Measurements from ENCODE around the gene CLCN6.

- TF ChIP-seq CEBPB (IDR thresholded peaks at IDR 0.05) (no peak), CREB1 (IDR thresholded peaks at IDR 0.05; ENCODE audit: low read depth) (no peak), EGR1 (IDR thresholded peaks at IDR 0.05) (no peak), TAF1 (IDR thresholded peaks at IDR 0.05; ENCODE audit: low read depth) (no peak), EP300 (IDR thresholded peaks at IDR 0.05; ENCODE audit: borderline replicate concordance) (no peak), TEAD4 (IDR thresholded peaks at IDR 0.05) (no peak), TCF12 (IDR thresholded peaks at IDR 0.05; ENCODE audit: low read depth) (no peak), NFIC (IDR thresholded peaks at IDR 0.05) (no peak), YY1 (IDR thresholded peaks at IDR 0.05; ENCODE audit: low read depth) (no peak), REST (IDR thresholded peaks at IDR 0.05; ENCODE audit: low read depth) (no peak), RAD21 (IDR thresholded peaks at IDR 0.05; ENCODE audit: low read depth) (no peak)
- TF ChIP-seq, protein P1, sequence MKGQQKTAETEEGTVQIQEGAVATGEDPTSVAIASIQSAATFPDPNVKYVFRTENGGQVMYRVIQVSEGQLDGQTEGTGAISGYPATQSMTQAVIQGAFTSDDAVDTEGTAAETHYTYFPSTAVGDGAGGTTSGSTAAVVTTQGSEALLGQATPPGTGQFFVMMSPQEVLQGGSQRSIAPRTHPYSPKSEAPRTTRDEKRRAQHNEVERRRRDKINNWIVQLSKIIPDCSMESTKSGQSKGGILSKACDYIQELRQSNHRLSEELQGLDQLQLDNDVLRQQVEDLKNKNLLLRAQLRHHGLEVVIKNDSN (IDR thresholded peaks at IDR 0.05): no peak
Observed at GRCh38 chr1:11767922-11768704, 37.9 kb upstream of the CLCN6 start.

Data from Ishikawa (cell line).